Muscle layer of duodenum (tissue), 2 donors: Measurements from ENCODE around the gene CRHR1.
"Not testable (repeated sequence)": the region's sequence is repeated elsewhere in the genome, so short reads cannot be mapped to it uniquely, and the experiment has no call there.

Experiments used
- H3K27ac ChIP-seq: one replicate; pipeline ENCODE4 v1.7.0; 2013; ENCODE audit warnings: mild to moderate bottlenecking, low read length
- H3K27me3 ChIP-seq: one replicate; pipeline ENCODE4 v1.7.0; 2013; ENCODE audit warnings: low read depth, mild to moderate bottlenecking, control low read depth, low read length
- H3K36me3 ChIP-seq, 2 donors: one replicate each; pipeline ENCODE4 v1.7.0; 2013; ENCODE audit warnings: low read length in 2 of 2, control low read depth in 1 of 2, mild to moderate bottlenecking in 1 of 2; ENCODE audit not compliant: insufficient read depth in 2 of 2, control insufficient read depth in 1 of 2
- H3K4me1 ChIP-seq, 2 donors: one replicate each; pipeline ENCODE4 v1.7.0; 2013; ENCODE audit warnings: low read length in 2 of 2, mild to moderate bottlenecking in 2 of 2, control low read depth in 1 of 2, moderate library complexity in 1 of 2; ENCODE audit not compliant: insufficient read depth in 2 of 2, control insufficient read depth in 1 of 2
- H3K4me3 ChIP-seq, 2 donors: one replicate each; pipeline ENCODE4 v1.7.0; 2013; ENCODE audit warnings: low read length in 2 of 2, low read depth in 1 of 2, mild to moderate bottlenecking in 1 of 2
- H3K9me3 ChIP-seq, 2 donors: one replicate each; pipeline ENCODE4 v1.7.0; 2013; ENCODE audit warnings: low read length in 2 of 2, control low read depth in 1 of 2, mild to moderate bottlenecking in 1 of 2; ENCODE audit not compliant: control insufficient read depth in 1 of 2
- donor health status: healthy.

Gene CRHR1

GRCh38 chr17:45784293-45784740 lies at the start of gene CRHR1:
TSS of gene CRHR1 (plus strand) at chr17:45784320. CDS start at chr17:45784545, 225 bp downstream.
- Histone ChIP-seq H3K27me3 (peaks cover 15% of the 10 kb centered on the region), H3K27ac (no peak within 1 kb of the TSS)

DNA sequence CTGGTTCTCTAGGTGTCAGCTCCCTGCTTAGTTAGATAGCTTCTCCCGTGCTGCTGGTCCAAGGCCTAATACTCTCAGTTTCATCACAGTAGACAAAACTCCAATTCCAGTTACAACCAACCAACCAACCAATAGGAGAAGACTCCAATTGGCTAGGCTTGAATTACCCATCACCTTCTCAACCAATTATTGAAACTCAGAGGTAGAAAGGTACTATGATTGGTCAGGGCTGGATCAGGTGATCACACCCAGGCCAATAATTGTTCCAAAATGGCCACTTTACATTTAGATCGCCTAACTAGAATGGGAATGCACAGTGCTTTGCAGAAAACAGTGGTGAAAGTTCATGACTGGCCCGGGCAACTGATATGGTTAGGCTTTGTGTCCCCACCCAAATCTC lies 49.5 kb upstream of the CRHR1 start:
- H3K4me3 ChIP-seq: no peak overlapping the region
- no peak overlapping the region for H3K27ac ChIP-seq
- no peaks in the 10 kb centered on the region for H3K36me3 ChIP-seq
- peaks cover 10 to 18% of the 10 kb centered on the region in 2 donors for H3K9me3 ChIP-seq
- H3K27me3 ChIP-seq: no peaks in the 10 kb centered on the region
- no peaks in the 10 kb centered on the region for H3K4me1 ChIP-seq

More at GRCh38 chr17:45784293-45784740, at the start of gene CRHR1:
- Histone ChIP-seq H3K9me3 (no peaks in the 10 kb centered on the region), H3K36me3 (no peaks in the 10 kb centered on the region), H3K4me1 (peaks cover 0 to 15% of the 10 kb centered on the region in 2 donors), H3K4me3 (peak within 1 kb of the TSS; percentile 26 to 71)

GRCh38 chr17:45735488-45735887 lies 48.6 kb upstream of the CRHR1 start:
- no peak overlapping the region for H3K4me3 ChIP-seq
- peaks cover 10 to 13% of the 10 kb centered on the region in 2 donors for H3K9me3 ChIP-seq
- no peak overlapping the region for H3K27ac ChIP-seq
- no peaks in the 10 kb centered on the region for H3K4me1 ChIP-seq
- no peaks in the 10 kb centered on the region for H3K36me3 ChIP-seq
- no peaks in the 10 kb centered on the region for H3K27me3 ChIP-seq

GRCh38 chr17:45739786-45740185 lies 44.3 kb upstream of the CRHR1 start:
- Histone ChIP-seq H3K9me3 (no peaks in the 10 kb centered on the region), H3K27me3 (no peaks in the 10 kb centered on the region), H3K36me3 (no peaks in the 10 kb centered on the region), H3K4me3 (no peak overlapping the region), H3K4me1 (no peaks in the 10 kb centered on the region), H3K27ac (no peak overlapping the region)

GRCh38 chr17:45740553-45741330 lies 43.4 kb upstream of the CRHR1 start:
- H3K36me3 ChIP-seq: no peaks in the 10 kb centered on the region
- H3K27me3 ChIP-seq: no peaks in the 10 kb centered on the region

GRCh38 chr17:45742251-45742650 lies 41.9 kb upstream of the CRHR1 start:
- Histone ChIP-seq H3K27ac (no peak overlapping the region), H3K4me1 (no peaks in the 10 kb centered on the region), H3K27me3 (no peaks in the 10 kb centered on the region), H3K4me3 (no peak overlapping the region), H3K9me3 (no peaks in the 10 kb centered on the region), H3K36me3 (no peaks in the 10 kb centered on the region)

More at GRCh38 chr17:45740553-45741330, 43.4 kb upstream of the CRHR1 start:
- no peaks in the 10 kb centered on the region for H3K9me3 ChIP-seq
- no peaks in the 10 kb centered on the region for H3K4me1 ChIP-seq
- H3K27ac ChIP-seq: no peak overlapping the region
- H3K4me3 ChIP-seq: no peak overlapping the region

GRCh38 chr17:45743626-45744326 lies 40.3 kb upstream of the CRHR1 start:
- H3K9me3 ChIP-seq: no peaks in the 10 kb centered on the region
- H3K36me3 ChIP-seq: no peaks in the 10 kb centered on the region
- no peaks in the 10 kb centered on the region for H3K4me1 ChIP-seq
- H3K27me3 ChIP-seq: no peaks in the 10 kb centered on the region
- H3K27ac ChIP-seq: no peak overlapping the region
- no peak overlapping the region for H3K4me3 ChIP-seq

- not testable (repeated sequence) for H3K4me3 ChIP-seq, H3K9me3 ChIP-seq, H3K4me1 ChIP-seq, H3K27ac ChIP-seq, H3K36me3 ChIP-seq, H3K27me3 ChIP-seq
Measured at GRCh38 chr17:45744826-45745225, 39.3 kb upstream of the CRHR1 start.

- Histone ChIP-seq H3K36me3 (no peaks in the 10 kb centered on the region), H3K27me3 (no peaks in the 10 kb centered on the region), H3K27ac (no peak overlapping the region), H3K4me1 (no peaks in the 10 kb centered on the region), H3K9me3 (no peaks in the 10 kb centered on the region), H3K4me3 (no peak overlapping the region)
Measured at GRCh38 chr17:45745601-45746494, 38.3 kb upstream of the CRHR1 start.

GRCh38 chr17:45747911-45748310 lies 36.2 kb upstream of the CRHR1 start:
- H3K36me3 ChIP-seq: no peaks in the 10 kb centered on the region
- H3K4me1 ChIP-seq: no peaks in the 10 kb centered on the region
- no peak overlapping the region for H3K4me3 ChIP-seq
- H3K27me3 ChIP-seq: no peaks in the 10 kb centered on the region
- no peak overlapping the region for H3K27ac ChIP-seq
- no peaks in the 10 kb centered on the region for H3K9me3 ChIP-seq

DNA sequence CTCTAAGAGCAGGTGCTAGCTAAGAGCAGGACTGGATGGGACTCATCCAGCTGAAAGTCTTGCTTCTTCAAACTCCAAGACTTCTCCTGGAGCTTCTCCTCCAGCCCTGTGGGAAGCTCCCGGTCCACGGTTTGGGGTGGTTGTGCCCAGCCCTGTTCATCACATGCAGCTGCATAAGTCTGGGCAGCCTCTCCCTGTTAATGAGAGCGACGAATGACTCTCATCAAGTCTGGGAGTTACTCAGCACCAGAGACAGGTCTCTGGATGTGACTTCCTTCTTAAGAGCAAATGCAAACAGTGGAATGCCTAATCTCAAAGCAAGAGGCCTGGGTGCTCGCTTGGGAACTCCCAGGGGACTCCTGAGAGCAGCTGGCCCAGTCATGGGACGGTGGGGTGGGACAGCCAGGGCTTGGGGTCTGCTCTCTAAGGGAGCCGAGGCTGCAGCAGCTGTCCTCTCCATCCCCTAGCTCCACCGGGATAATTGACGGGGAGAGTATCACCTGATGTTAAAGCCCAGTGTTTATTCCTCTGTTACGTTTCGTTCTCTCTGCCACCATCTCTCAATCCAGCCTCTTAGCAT lies 35.3 kb upstream of the CRHR1 start:
- no peaks in the 10 kb centered on the region for H3K27me3 ChIP-seq
- H3K36me3 ChIP-seq: no peaks in the 10 kb centered on the region
- no peak overlapping the region for H3K27ac ChIP-seq
- no peak overlapping the region for H3K4me3 ChIP-seq
- H3K4me1 ChIP-seq: no peaks in the 10 kb centered on the region
- H3K9me3 ChIP-seq: no peaks in the 10 kb centered on the region
